Testis (tissue), 2 donors: ENCODE measurements around the gene IGSF6.

Source experiments
- POLR2A ChIP-seq: fragments of 450-650 bp; IDR thresholded peaks from one replicate; pipeline ENCODE4 v1.6.1; 2017; ENCODE audit warnings: antibody characterized with exemption, mild to moderate bottlenecking, moderate library complexity
- TF ChIP-seq, protein P1 (sequence below), 3 experiments: fragments of 450-650 bp in 2 of 3; fragments of 200-600 bp in 1 of 3; sonication (generic) in 1 of 3; IDR thresholded peaks; one replicate each; pipeline ENCODE4 v1.5.1; 2016 to 2019; ENCODE audit warnings: antibody characterized with exemption in 3 of 3, mild to moderate bottlenecking in 2 of 3, moderate library complexity in 1 of 3

DNA sequence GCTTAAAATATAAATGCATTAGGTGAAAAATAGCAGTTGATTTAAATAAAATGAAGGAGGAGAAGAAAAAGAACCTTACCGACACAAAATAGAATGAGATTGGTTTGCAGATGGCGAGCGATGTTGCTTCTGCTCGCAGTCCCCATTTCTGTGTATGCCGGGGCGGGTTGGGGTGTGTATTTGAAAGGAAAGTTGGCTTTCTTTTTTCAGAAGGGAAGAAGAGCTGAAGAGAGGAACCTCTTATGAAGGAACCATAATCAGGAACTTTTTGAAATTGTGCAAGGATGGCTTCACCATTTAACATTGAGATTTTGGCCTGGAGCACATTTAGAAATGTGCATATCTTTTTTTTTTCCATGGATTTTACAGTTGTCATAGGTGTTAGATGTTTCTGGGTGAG is at the start of gene IGSF6:
- TF ChIP-seq POLR2A, result no peak
- TF ChIP-seq, protein P1, sequence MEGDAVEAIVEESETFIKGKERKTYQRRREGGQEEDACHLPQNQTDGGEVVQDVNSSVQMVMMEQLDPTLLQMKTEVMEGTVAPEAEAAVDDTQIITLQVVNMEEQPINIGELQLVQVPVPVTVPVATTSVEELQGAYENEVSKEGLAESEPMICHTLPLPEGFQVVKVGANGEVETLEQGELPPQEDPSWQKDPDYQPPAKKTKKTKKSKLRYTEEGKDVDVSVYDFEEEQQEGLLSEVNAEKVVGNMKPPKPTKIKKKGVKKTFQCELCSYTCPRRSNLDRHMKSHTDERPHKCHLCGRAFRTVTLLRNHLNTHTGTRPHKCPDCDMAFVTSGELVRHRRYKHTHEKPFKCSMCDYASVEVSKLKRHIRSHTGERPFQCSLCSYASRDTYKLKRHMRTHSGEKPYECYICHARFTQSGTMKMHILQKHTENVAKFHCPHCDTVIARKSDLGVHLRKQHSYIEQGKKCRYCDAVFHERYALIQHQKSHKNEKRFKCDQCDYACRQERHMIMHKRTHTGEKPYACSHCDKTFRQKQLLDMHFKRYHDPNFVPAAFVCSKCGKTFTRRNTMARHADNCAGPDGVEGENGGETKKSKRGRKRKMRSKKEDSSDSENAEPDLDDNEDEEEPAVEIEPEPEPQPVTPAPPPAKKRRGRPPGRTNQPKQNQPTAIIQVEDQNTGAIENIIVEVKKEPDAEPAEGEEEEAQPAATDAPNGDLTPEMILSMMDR (IDR thresholded peaks at IDR 0.05), result no peak
